Stimulated activated CD8-positive, alpha-beta memory T cell treated with anti-CD3 and anti-CD28 coated beads, Interleukin-12 subunit alpha, Interleukin-12 subunit beta, amount 100 ng/mL, for 24 hours (primary cell): ENCODE results near the gene RFXANK.

ENCODE experiments used
- DNase-seq: peaks from one replicate; pipeline ENCODE4 v3.0.0-alpha.2; 2020; ENCODE audit errors: extremely low read depth

The RFXANK gene

DNA sequence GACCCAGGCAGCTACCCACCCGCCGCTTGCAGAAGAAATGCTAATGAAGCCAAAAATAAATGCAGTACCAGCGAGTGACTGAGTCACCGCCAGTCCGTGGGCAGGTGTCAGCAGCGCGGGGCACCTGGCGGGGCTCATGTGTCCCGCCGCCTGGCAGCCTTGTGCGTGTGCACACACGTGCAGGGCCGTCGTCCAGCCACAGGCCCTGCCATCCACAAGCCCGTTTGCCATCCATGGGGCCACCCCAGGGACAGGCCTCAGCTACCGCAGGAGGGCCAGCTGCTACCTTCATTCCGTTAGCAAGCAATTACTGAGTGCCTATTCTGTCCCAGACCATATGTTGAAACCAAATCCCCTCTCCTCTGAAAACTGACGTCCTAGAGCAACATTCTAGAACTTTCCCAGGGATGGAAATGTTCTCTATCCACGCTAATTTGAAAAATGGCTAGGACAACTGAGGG lies 40.2 kb downstream of the RFXANK start:
- no peak for DNase-seq

DNA sequence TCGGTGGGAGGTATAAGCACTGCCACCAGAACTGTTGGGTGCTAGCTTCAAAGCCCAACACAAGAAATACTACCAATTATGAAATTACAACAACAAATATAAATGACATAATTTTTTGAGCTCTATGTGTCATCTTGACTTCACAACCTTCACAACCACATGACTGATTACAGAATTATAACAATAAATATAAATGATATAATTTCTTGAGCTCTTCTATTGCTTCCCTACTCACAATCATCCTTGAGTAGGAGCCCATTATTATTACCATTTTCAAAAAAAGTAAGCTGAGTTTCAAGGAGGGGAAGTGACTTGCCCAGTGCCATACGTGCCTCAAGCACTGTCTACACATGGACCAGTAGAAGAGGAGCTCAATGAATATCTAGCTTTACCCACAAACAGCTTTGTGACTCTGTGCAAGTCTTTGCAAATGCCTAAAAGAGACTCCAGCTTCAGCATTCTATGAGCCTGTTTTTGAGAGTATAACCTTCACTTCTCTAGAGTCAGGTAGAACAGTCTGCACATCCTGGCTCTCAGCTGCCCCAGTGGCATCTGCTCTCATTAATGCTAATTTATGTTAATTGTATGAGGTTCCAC lies 42.3 kb downstream of the RFXANK start:
- no peak for DNase-seq

DNA sequence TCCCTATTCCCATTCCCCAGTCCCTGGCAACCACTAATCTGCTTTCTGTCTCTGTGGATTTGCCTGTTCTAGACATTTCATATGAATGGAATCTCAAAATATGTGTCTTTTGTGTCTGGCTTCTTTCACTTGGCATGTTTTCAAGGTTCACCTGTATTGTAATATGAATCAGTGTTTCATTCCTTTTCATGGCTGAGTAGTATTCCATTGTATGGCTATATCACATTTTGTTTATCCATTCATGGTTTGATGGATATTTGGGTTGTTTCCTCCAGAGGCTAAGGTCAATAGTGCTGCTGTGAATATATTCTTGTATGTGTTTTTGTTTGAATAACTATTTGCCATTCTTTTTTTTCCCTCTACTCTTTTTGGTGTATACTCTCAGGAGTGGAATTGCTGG lies 44.1 kb downstream of the RFXANK start:
- no peak for DNase-seq

DNA sequence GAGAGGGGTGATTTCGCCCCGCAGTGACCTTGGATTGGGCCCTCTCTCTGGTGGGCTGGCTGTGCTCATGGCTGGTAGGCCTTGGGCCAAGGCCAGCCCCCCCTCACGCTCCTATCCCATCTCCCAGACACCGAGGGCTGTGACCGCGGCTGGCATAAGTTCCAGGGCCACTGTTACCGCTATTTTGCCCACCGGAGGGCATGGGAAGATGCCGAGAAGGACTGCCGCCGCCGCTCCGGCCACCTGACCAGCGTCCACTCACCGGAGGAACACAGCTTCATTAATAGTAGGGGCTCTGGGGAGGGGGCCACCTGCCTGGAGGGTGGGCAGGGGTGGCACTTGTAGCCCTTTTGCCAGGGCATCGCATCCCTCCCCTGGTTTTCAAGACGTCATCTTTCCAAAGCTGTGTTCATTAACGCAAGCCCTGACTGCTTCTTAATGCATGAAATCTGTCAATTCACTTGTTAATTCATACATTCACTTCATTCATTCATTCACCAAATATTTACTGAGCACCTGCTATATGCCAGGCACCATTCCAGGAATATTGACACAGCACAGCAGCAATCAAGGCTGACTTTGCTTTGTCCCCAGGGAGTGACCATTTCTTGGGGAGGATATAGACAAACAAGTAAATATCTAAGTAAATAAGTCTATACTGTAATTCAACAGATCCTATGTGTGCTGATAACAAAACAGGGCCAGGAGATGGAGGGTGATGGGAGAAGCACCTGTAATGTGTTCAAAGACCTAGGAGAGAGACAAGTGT lies 46.3 kb downstream of the RFXANK start:
- DNase-seq = no peak

DNA sequence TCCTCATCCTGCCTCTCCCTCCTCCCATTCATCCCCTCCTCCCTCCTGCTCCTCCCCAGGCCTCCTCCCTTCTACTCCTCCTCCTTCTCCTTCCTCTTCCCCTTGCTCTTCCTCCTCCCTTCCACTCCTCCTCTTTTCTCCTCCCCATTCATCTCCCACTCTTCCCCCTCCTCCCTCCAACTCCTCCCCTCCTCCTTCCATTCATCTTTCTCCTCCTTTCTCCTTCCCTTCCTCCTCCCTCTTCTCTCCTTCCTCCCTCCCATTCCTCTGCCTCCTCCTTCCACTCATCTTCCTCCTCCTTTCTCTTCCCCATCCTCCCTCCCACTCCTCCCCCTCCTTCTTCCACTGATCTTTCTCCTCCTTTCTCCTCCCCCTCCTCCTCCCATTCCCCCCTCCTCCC lies 47.6 kb downstream of the RFXANK start:
- DNase-seq = no peak

DNA sequence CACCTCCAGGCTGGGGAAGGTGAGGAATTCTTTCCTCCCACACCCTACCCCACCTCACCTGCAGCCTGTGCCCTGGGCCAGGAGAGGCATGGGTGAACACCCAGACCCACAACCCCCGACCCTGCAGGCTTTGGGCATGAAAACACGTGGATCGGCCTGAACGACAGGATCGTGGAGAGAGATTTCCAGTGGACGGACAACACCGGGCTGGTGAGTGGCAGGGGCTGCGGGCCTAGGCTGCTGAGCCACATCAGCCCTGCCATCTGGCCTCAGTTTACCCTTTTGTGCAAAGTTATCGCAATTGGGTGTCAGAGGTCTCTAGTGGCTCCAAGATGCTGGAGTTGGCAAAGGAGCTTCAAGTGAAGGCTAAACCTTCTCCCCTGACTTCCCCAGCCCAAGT lies 48.4 kb downstream of the RFXANK start:
- DNase-seq = no peak

DNA sequence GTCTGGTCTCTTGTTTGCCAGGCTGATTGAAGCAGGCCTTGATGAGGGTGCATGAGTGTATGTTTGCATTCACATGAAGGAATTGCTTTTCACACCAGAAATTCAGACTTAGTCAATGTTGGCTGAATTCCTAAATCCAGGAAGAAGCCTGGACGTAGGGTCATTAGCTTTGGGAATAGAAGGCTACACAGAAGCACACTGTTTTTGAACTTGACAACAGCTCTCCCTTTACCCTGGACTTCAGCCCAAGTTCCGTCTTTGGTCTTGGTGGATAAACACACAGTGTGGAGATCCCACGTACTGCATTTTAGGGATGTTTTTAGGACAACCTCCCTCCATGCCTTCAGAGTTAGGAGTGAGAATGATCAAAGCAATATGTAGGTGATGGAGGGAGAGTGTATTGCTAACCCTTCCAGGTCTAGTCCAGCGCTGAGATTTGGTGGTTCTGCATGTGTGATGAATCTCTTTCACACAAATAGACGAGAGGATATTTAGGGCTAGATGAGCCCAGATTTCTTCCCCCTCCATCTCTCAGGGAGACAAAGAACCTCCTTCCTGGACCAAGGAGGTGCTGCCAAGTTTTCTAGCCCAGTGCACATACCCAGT lies 58.2 kb downstream of the RFXANK start:
- no peak for DNase-seq
